Glutamatergic neuron (in vitro differentiated cells): Measurements from ENCODE around the gene MRPS14. TPM values are rescaled to one million over a fixed set of nuclear protein-coding genes. Genes with fewer than 3 reads are reported as not detected.

Experiments
- DNase-seq: peaks from one replicate; pipeline ENCODE4 v3.0.0; 2022
- H3K27ac Mint-ChIP-seq: one replicate; pipeline ENCODE4 v1.8.0; 2020; ENCODE audit warnings: mild to moderate bottlenecking, mixed read lengths, inconsistent platforms; ENCODE audit not compliant: unreplicated experiment
- H3K27me3 Mint-ChIP-seq: one replicate; pipeline ENCODE4 v1.8.0; 2020; ENCODE audit warnings: mild to moderate bottlenecking, moderate library complexity, mixed read lengths, inconsistent platforms; ENCODE audit not compliant: unreplicated experiment
- H3K36me3 Mint-ChIP-seq: one replicate; pipeline ENCODE4 v1.8.0; 2020; ENCODE audit warnings: mild to moderate bottlenecking, mixed read lengths, inconsistent platforms; ENCODE audit not compliant: unreplicated experiment
- H3K4me1 Mint-ChIP-seq: one replicate; pipeline ENCODE4 v1.8.0; 2020; ENCODE audit warnings: mild to moderate bottlenecking, low read depth, mixed read lengths, inconsistent platforms; ENCODE audit not compliant: unreplicated experiment
- H3K4me3 Mint-ChIP-seq: one replicate; pipeline ENCODE4 v1.8.0; 2020; ENCODE audit warnings: mild to moderate bottlenecking, mixed read lengths, inconsistent platforms; ENCODE audit not compliant: unreplicated experiment
- H3K9me3 Mint-ChIP-seq: one replicate; pipeline ENCODE4 v1.8.0; 2020; ENCODE audit warnings: mild to moderate bottlenecking, moderate library complexity, mixed read lengths, inconsistent platforms; ENCODE audit not compliant: unreplicated experiment
- CTCF ChIP-seq: fragments of 200-600 bp; sonication (generic); IDR thresholded peaks from one replicate; pipeline ENCODE4 v1.5.0; 2021; ENCODE audit not compliant: partially characterized antibody, unreplicated experiment
- total RNA-seq: library from RNA; stranded (reverse); fragmentation: NEBNext Ultra II Directional; extraction: Animal tissue kit (Norgen Biotek cat#: 25700); gene quantifications from one replicate; pipeline ENCODE4 v1.2.1, GENCODE V29; 2021; ENCODE audit not compliant: unreplicated experiment

MRPS14 gene
- total RNA-seq, 1 donor from 2014 or later: 35.3 TPM

GRCh38 chr1:174969977-174970376 lies 53.2 kb downstream of the MRPS14 start:
- Mint-ChIP-seq H3K36me3 (peaks cover 5% of the 10 kb centered on the region), H3K27ac (no peak overlapping the region), H3K4me1 (peaks cover 19% of the 10 kb centered on the region), H3K27me3 (peaks cover 9% of the 10 kb centered on the region), H3K4me3 (no peak overlapping the region), H3K9me3 (peaks cover 10% of the 10 kb centered on the region)
- no peak for DNase-seq
- TF ChIP-seq CTCF: no peak

GRCh38 chr1:174968750-174969244 lies 54.4 kb downstream of the MRPS14 start:
- Mint-ChIP-seq H3K27ac (no peak overlapping the region), H3K9me3 (peaks cover 2% of the 10 kb centered on the region), H3K4me3 (no peak overlapping the region), H3K27me3 (peaks cover 1% of the 10 kb centered on the region), H3K36me3 (no peaks in the 10 kb centered on the region), H3K4me1 (peaks cover 19% of the 10 kb centered on the region)
- no peak for DNase-seq
- TF ChIP-seq CTCF: no peak

DNA sequence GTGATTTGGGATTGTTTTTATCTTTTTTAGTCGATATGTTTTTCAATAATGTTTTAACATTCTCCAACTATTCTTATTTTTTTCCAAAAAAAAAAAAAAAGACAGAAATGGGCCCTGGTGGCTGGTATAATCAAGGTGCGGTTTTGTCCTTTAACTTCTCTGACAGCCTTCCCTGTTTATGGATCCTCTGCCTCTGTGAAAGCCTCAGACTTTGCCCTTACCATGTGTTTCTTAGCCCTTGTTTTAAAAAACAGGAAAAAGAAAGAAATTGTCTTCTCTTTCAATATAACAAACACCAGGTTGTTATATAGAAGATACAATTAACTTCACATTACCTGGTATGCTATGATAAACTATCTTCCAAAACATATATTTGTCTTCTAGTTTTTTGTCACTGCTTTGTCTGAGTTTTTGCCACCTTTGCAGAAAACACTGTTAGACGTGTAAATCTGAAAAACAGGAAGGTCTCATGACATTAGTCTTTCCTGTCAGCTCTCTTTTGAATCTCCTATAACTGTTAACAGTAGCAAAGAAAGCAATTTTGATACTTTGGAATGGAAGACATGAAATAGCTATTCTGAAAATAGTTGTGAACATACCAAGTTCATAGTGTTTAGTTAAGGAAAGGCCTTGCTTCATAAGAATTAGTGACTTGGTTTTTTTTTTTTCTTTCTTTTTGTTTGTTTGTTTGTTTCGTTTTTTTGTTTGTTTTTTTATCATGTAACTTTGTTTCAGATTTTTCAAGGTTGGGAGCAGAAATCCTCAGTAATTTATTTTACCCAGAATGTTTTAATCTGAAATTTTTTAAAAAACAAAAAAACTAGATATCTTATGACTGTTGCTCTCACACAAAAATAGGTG lies 55.1 kb downstream of the MRPS14 start:
- Mint-ChIP-seq H3K27ac (no peak overlapping the region), H3K36me3 (no peaks in the 10 kb centered on the region), H3K4me1 (peaks cover 24% of the 10 kb centered on the region), H3K27me3 (no peaks in the 10 kb centered on the region), H3K4me3 (no peak overlapping the region), H3K9me3 (no peaks in the 10 kb centered on the region)
- DNase-seq: no peak
- TF ChIP-seq CTCF: no peak

DNA sequence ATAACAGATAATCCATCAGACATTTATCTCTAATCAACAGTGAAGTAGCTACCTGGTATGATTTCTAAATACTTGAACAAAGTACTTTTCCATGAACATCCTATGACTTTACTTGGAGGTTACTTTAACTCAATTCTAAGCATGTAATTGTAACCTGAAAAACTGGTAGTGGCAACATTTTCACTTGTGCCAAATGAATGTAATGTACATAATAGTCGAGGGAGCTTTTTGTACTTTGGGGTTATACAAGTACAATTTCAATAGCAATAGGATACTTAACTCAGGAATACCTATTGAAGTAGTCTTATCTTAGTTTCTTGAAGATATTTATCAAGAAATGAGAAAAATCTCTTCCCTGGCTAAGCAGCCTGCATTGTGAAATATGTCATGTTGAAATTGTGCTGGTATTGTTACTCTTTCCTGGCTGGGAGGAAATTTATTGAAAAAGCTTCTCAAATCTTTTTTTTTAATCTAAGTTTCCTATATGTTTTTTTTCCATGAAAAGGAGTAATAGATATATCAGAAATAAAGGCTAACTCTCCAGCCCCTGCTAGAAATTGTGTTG lies 57.1 kb downstream of the MRPS14 start:
- H3K4me3 Mint-ChIP-seq: no peak overlapping the region
- no peaks in the 10 kb centered on the region for H3K36me3 Mint-ChIP-seq
- no peak overlapping the region for H3K27ac Mint-ChIP-seq
- peaks cover 20% of the 10 kb centered on the region for H3K4me1 Mint-ChIP-seq
- no peaks in the 10 kb centered on the region for H3K27me3 Mint-ChIP-seq
- no peak for DNase-seq
- TF ChIP-seq CTCF: no peak
- H3K9me3 Mint-ChIP-seq: no peaks in the 10 kb centered on the region
